ENCODE results near the gene TMEM121.

DNA sequence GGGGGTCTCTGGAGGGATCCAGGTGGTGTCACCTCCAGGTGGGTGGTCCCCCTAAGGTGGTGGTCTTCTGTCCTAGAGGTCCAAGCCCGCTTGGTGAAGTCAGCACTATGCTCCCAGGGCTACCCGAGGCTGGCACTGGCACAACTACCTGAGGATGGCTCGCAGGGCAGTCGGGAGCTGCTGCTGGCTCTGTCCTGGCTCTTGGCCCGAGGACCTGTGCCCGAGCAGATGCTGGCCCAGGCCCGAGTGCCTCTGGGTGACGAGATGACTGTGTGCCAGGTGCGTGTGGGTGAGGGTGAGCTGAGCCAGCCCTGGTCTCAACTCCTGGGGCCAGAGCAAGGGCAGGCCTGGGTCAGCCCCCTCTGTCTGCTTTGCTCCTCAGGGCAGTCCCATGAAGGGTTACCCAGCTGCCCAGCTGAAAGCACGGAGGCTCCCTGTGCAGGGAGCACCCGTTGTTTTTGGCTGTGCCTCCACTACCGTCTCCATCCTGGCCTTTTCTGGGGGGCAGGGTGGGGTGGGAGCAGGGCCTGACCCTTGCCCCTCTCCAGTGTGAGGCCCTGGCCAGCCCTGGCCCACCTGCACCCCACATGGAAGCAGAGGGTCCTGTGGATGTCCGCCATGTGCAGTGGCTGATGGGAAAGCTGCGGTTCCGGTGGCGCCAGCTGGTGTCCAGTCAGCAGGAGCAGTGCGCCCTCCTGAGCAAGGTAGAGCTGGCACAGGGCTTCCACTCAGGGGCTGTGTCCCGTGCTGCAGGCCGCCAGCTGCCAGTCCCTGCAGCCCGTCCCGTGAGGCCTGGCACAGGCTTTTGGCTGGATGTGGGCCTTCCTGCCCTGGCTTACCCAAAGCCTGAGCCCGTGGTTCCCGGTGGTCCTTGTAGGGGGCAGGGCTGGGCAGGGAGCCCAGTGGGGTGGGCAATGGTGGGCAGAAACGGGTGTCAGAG lies 34.1 kb upstream of the TMEM121 start:
- TF ChIP-seq, protein P1, sequence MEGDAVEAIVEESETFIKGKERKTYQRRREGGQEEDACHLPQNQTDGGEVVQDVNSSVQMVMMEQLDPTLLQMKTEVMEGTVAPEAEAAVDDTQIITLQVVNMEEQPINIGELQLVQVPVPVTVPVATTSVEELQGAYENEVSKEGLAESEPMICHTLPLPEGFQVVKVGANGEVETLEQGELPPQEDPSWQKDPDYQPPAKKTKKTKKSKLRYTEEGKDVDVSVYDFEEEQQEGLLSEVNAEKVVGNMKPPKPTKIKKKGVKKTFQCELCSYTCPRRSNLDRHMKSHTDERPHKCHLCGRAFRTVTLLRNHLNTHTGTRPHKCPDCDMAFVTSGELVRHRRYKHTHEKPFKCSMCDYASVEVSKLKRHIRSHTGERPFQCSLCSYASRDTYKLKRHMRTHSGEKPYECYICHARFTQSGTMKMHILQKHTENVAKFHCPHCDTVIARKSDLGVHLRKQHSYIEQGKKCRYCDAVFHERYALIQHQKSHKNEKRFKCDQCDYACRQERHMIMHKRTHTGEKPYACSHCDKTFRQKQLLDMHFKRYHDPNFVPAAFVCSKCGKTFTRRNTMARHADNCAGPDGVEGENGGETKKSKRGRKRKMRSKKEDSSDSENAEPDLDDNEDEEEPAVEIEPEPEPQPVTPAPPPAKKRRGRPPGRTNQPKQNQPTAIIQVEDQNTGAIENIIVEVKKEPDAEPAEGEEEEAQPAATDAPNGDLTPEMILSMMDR (IDR thresholded peaks at IDR 0.05; ENCODE audit: low read depth, low read length), result no peak
- no peak for TF ChIP-seq EZH2phosphoT487 (IDR thresholded peaks at IDR 0.05; ENCODE audit: low read depth)

Measured in OCI-LY3 (cell line).